SK-N-SH (cell line): Measurements from ENCODE around the gene PLEKHH1. TPM values are rescaled to one million over a fixed set of nuclear protein-coding genes. Genes with fewer than 3 reads are reported as not detected.

Source experiments
- CTCF ChIA-PET: fragments of 300-600, 350-600 bp; formaldehyde crosslinking; extraction: SDS; loops from one replicate; lab custom pipeline; 2021; lab: Yijun Ruan, JAX
- POLR2A ChIA-PET: fragments of 350-600 bp; sonication (Branson Sonifier 250); formaldehyde crosslinking; extraction: SDS; loops from one replicate; lab custom pipeline; 2020; ENCODE audit warnings: antibody characterized with exemption, inconsistent platforms; lab: Yijun Ruan, JAX
- DNase-seq: peaks from one replicate; pipeline ENCODE4 v3.0.0; 2012
- H2AFZ ChIP-seq: fragments of 200-600 bp; sonication (generic); 2 replicates; pipeline ENCODE4 v1.8.1; 2016; ENCODE audit warnings: antibody characterized with exemption, mild to moderate bottlenecking, low read depth
- H3F3A ChIP-seq: fragments of 200-600 bp; sonication (generic); replicated peaks from 2 replicates; pipeline ENCODE3; 2016; ENCODE audit warnings: antibody characterized with exemption, mild to moderate bottlenecking; ENCODE audit not compliant: insufficient read depth
- H3K27ac ChIP-seq, 2 experiments: fragments of 200-500 bp in 1 of 2; fragments of 200-600 bp in 1 of 2; sonication (Bioruptor generic) in 1 of 2; sonication (generic), shearing (Covaris generic) in 1 of 2; 2 replicates each; pipeline versions ENCODE4 v1.5.1 to v1.6.1; 2014 to 2016; ENCODE audit warnings: low read depth in 2 of 2, inconsistent platforms in 1 of 2, low read length in 1 of 2, mild to moderate bottlenecking in 1 of 2, mixed read lengths in 1 of 2
- H3K27me3 ChIP-seq: fragments of 200-600 bp; sonication (generic), shearing (Covaris generic); 2 replicates; pipeline ENCODE4 v1.6.1; 2016; ENCODE audit warnings: mixed run types; ENCODE audit not compliant: insufficient read depth
- H3K36me3 ChIP-seq, 2 experiments: fragments of 200-500 bp in 1 of 2; fragments of 200-600 bp in 1 of 2; sonication (Bioruptor generic) in 1 of 2; sonication (generic) in 1 of 2; replicated peaks in 1 of 2; 2 replicates each; pipeline versions ENCODE3 to v1.5.1; 2014 to 2016; ENCODE audit warnings: low read length in 1 of 2, mild to moderate bottlenecking in 1 of 2; ENCODE audit not compliant: insufficient read depth in 2 of 2, control insufficient read depth in 1 of 2
- H3K4me1 ChIP-seq, 2 experiments: fragments of 200-500 bp in 1 of 2; fragments of 200-600 bp in 1 of 2; sonication (Bioruptor generic) in 1 of 2; sonication (generic), shearing (Covaris generic) in 1 of 2; 2 replicates each; pipeline versions ENCODE4 v1.5.1 to v1.6.1; 2014 to 2016; ENCODE audit warnings: low read depth in 1 of 2, low read length in 1 of 2, mixed run types in 1 of 2; ENCODE audit not compliant: insufficient read depth in 2 of 2, control insufficient read depth in 1 of 2
- H3K4me2 ChIP-seq: fragments of 200-600 bp; sonication (generic), shearing (Covaris generic); 2 replicates; pipeline ENCODE4 v1.6.1; 2017; ENCODE audit warnings: mixed run types
- H3K4me3 ChIP-seq, 2 experiments: fragments of 200-500 bp in 1 of 2; fragments of 200-600 bp in 1 of 2; sonication (Bioruptor generic) in 1 of 2; sonication (generic), shearing (Covaris generic) in 1 of 2; 2 replicates each; pipeline versions ENCODE4 v1.5.1 to v1.8.1; 2014 to 2016; ENCODE audit warnings: low read depth in 2 of 2, inconsistent platforms in 1 of 2, low read length in 1 of 2, mild to moderate bottlenecking in 1 of 2, mixed read lengths in 1 of 2, moderate library complexity in 1 of 2
- H3K79me2 ChIP-seq: fragments of 200-600 bp; sonication (generic); 2 replicates; pipeline ENCODE4 v1.8.1; 2017; ENCODE audit warnings: mild to moderate bottlenecking; ENCODE audit not compliant: insufficient read depth
- H3K9ac ChIP-seq: fragments of 200-600 bp; sonication (generic); 2 replicates; pipeline ENCODE4 v1.6.1; 2017; ENCODE audit warnings: mixed run types
- H3K9me2 ChIP-seq: fragments of 200-600 bp; sonication (generic); 2 replicates; pipeline ENCODE4 v1.6.1; 2017; ENCODE audit warnings: mixed run types
- H3K9me3 ChIP-seq: fragments of 200-600 bp; sonication (generic); 2 replicates; pipeline ENCODE4 v1.6.1; 2017; ENCODE audit warnings: mixed run types, mild to moderate bottlenecking, moderate library complexity
- H4K20me1 ChIP-seq: fragments of 200-600 bp; sonication (generic); 2 replicates; pipeline ENCODE4 v1.6.1; 2017; ENCODE audit warnings: mild to moderate bottlenecking, mixed run types; ENCODE audit not compliant: insufficient read depth
- CHD2 ChIP-seq: fragments of 150-350 bp; IDR thresholded peaks from 2 replicates; pipeline ENCODE4 v1.6.1; 2018; ENCODE audit warnings: low read length; ENCODE audit not compliant: partially characterized antibody
- CTCF ChIP-seq: fragments of 200-600 bp; sonication (generic); IDR thresholded peaks from 2 replicates; pipeline ENCODE4 v1.6.1; 2017; ENCODE audit warnings: antibody characterized with exemption, mild to moderate bottlenecking, moderate library complexity
- EP300 ChIP-seq, 2 experiments: IDR thresholded peaks; 2 replicates each; pipeline versions ENCODE4 v1.4.0 to v1.6.1; 2012; ENCODE audit warnings: borderline replicate concordance in 1 of 2, low read depth in 1 of 2, low read length in 1 of 2
- FOSL2 ChIP-seq: IDR thresholded peaks from 2 replicates; pipeline ENCODE4 v1.4.0; 2012; ENCODE audit warnings: low read depth, mild to moderate bottlenecking, moderate library complexity, borderline replicate concordance
- FOXJ3 ChIP-seq: sonication (generic); formaldehyde crosslinking; IDR thresholded peaks from 2 replicates; pipeline ENCODE4 v1.5.1; 2020; ENCODE audit warnings: mild to moderate bottlenecking, missing genetic modification reagents
- GABPA ChIP-seq: IDR thresholded peaks from 2 replicates; pipeline ENCODE4 v1.4.0; 2012; ENCODE audit warnings: low read depth, mild to moderate bottlenecking
- IRF3 ChIP-seq: fragments of 150-350 bp; IDR thresholded peaks from 2 replicates; pipeline ENCODE4 v1.6.1; 2016; ENCODE audit warnings: mild to moderate bottlenecking, low read depth, low read length
- MAX ChIP-seq: IDR thresholded peaks from 2 replicates; pipeline ENCODE4 v1.4.0; 2012; ENCODE audit warnings: low read depth
- MEF2A ChIP-seq: IDR thresholded peaks from 2 replicates; pipeline ENCODE4 v1.4.0; 2012; ENCODE audit warnings: low read depth, borderline replicate concordance
- MXI1 ChIP-seq: IDR thresholded peaks from 2 replicates; pipeline ENCODE4 v1.6.1; 2012; ENCODE audit warnings: mild to moderate bottlenecking, low read depth, low read length, improper control_type of control experiment
- POLR2AphosphoS5 ChIP-seq: IDR thresholded peaks from 2 replicates; pipeline ENCODE4 v1.6.1; 2012; ENCODE audit warnings: low read depth, low read length
- REST ChIP-seq: IDR thresholded peaks from 2 replicates; pipeline ENCODE4 v1.6.1; 2012; ENCODE audit warnings: mild to moderate bottlenecking, low read depth, low read length, moderate library complexity
- RFX5 ChIP-seq: IDR thresholded peaks from 2 replicates; pipeline ENCODE4 v1.6.1; 2012; ENCODE audit warnings: mild to moderate bottlenecking, improper control_type of control experiment, low read length
- RXRA ChIP-seq: IDR thresholded peaks from 2 replicates; pipeline ENCODE4 v1.4.0; 2012; ENCODE audit warnings: low read depth, mild to moderate bottlenecking, borderline replicate concordance
- TCF12 ChIP-seq: IDR thresholded peaks from 2 replicates; pipeline ENCODE4 v1.4.0; 2012
- USF1 ChIP-seq: IDR thresholded peaks from 2 replicates; pipeline ENCODE4 v1.4.0; 2012; ENCODE audit warnings: low read depth, borderline replicate concordance
- ZBTB33 ChIP-seq: IDR thresholded peaks from 2 replicates; pipeline ENCODE4 v1.4.0; 2012; ENCODE audit warnings: low read depth, borderline replicate concordance
- WGBS: methylation state at CpG from one replicate; pipeline ENCODE4 v1.1.6; 2017; ENCODE audit warnings: low lambda C conversion rate; 5-methylcytosine and 5-hydroxymethylcytosine counted together
- polyA plus RNA-seq, 3 experiments: library from polyadenylated mRNA; depleted of rRNA; stranded (reverse); fragments of >200 nt; gene quantifications; 2 replicates each; pipeline ENCODE4 v1.2.3, GENCODE V29; 2012

The PLEKHH1 gene
- polyA plus RNA-seq, 1 of the 3 experiments (the other 2 are of a cell fraction) = 1.6 TPM

GRCh38 chr14:67527756-67528155 lies 5.3 kb upstream of the PLEKHH1 start:
- ChIA-PET POLR2A (no interaction called here), CTCF (interaction anchor here (0.8 to 5.8 kb wide), 20 partner anchors 9 to 267 kb away, joined by 3 to 237 read pairs (median 7); partner anchors contain the start of gene ATP6V1D)

More at GRCh38 chr14:67527756-67528155, 5.3 kb upstream of the PLEKHH1 start:
- no peaks in the 10 kb centered on the region for H3K36me3 ChIP-seq
- no peak overlapping the region for H3K4me2 ChIP-seq
- peaks cover 10% of the 10 kb centered on the region; the same call in 1 of the 2 replicates for H3K27me3 ChIP-seq
- H3K27ac ChIP-seq = no peak overlapping the region
- no peaks in the 10 kb centered on the region for H3K9me3 ChIP-seq
- H3K9ac ChIP-seq = no peak overlapping the region
- no peak overlapping the region for H3K4me3 ChIP-seq
- DNase-seq = no peak
- no peaks in the 10 kb centered on the region for H3K79me2 ChIP-seq
- no peaks in the 10 kb centered on the region; a peak in 1 of 4 replicates for H3K4me1 ChIP-seq
- no peak for TF ChIP-seq MEF2A
- TF ChIP-seq EP300 (IDR thresholded peaks at IDR 0.05; ENCODE audit: borderline replicate concordance in 1 of 2, low read depth in 1 of 2, low read length in 1 of 2) = no peak
- TF ChIP-seq FOSL2 = no peak
- TF ChIP-seq MXI1 = no peak
- TF ChIP-seq MAX = no peak
- no peak for TF ChIP-seq RXRA
- no peak for TF ChIP-seq CTCF
- TF ChIP-seq RFX5 = no peak
- TF ChIP-seq CHD2 = no peak
- no peak for TF ChIP-seq USF1
- TF ChIP-seq TCF12 = no peak
- no peak for TF ChIP-seq POLR2AphosphoS5
- TF ChIP-seq IRF3 = no peak
- no peak for TF ChIP-seq GABPA
- no peak for TF ChIP-seq ZBTB33
- TF ChIP-seq REST = no peak
- no peak for TF ChIP-seq FOXJ3 (CRISPR knock-in tag)
- TF ChIP-seq, all 33 proteins: peak for 0
- Histone ChIP-seq H2AFZ (no peak overlapping the region), H3F3A (no peaks in the 10 kb centered on the region), H4K20me1 (no peaks in the 10 kb centered on the region), H3K9me2 (no peaks in the 10 kb centered on the region)
- 56% methylated on average over 5 of the region's 5 CpGs for WGBS
